Spleen (tissue), 7 donors: ENCODE measurements around the gene CFAP157.

ENCODE experiments used
- CTCF ChIP-seq, 11 experiments: fragments of 200-600 bp in 7 of 11; fragments of 450-650 bp in 4 of 11; sonication (generic) in 4 of 11; IDR thresholded peaks in 8 of 11; conservative IDR thresholded peaks in 3 of 11; 1 replicate in 7 of 11; 2 replicates in 4 of 11; pipeline versions ENCODE4 v1.4.0 to v1.8.0; 2016 to 2021; ENCODE audit warnings: antibody characterized with exemption in 11 of 11, inconsistent platforms in 4 of 11, mild to moderate bottlenecking in 1 of 11
- POLR2A ChIP-seq, 3 donors: fragments of 450-650 bp; IDR thresholded peaks; one replicate each; pipeline ENCODE4 v1.5.1; 2017; ENCODE audit warnings: antibody characterized with exemption in 3 of 3, mild to moderate bottlenecking in 1 of 3
- donor health status: DM: no; HTN: no; CAD: no; lungs with moderate emphysema.
- donor health status: DM: no; HTN: no; CAD: no.
- donor health status: DM: no; HTN: no; CAD: no.

GRCh38 chr9:127712867-127713266, 6.1 kb downstream of the CFAP157 start:
- TF ChIP-seq CTCF (IDR thresholded peaks at IDR 0.05 in 8 of 11, conservative IDR thresholded peaks at IDR 0.05 in 3 of 11) (no peak), POLR2A (IDR thresholded peaks at IDR 0.05) (no peak)
